RWPE1 (cell line): Measurements from ENCODE around the gene ASRGL1.

Source experiments
- CTCF ChIA-PET: fragments of 350-600 bp; sonication (Branson Sonifier 250); formaldehyde crosslinking; extraction: SDS; loops from one replicate; lab custom pipeline; 2021; lab: Yijun Ruan, JAX
- POLR2A ChIA-PET: fragments of 400-600 bp; formaldehyde crosslinking; extraction: SDS; loops from one replicate; lab custom pipeline; 2020; ENCODE audit warnings: antibody characterized with exemption; ENCODE audit not compliant: low non-redundant PET; lab: Yijun Ruan, JAX
- DNase-seq: peaks from one replicate; pipeline ENCODE4 v3.0.0; 2012; ENCODE audit warnings: low spot score
- H3K27ac ChIP-seq: fragments of 450-650 bp; 2 replicates; pipeline ENCODE4 v1.5.1; 2017
- TF ChIP-seq, protein P1 (sequence below): fragments of 450-650 bp; conservative IDR thresholded peaks from 2 replicates; pipeline ENCODE4 v1.5.1; 2017; ENCODE audit warnings: low read depth, mild to moderate bottlenecking

Gene ASRGL1

DNA sequence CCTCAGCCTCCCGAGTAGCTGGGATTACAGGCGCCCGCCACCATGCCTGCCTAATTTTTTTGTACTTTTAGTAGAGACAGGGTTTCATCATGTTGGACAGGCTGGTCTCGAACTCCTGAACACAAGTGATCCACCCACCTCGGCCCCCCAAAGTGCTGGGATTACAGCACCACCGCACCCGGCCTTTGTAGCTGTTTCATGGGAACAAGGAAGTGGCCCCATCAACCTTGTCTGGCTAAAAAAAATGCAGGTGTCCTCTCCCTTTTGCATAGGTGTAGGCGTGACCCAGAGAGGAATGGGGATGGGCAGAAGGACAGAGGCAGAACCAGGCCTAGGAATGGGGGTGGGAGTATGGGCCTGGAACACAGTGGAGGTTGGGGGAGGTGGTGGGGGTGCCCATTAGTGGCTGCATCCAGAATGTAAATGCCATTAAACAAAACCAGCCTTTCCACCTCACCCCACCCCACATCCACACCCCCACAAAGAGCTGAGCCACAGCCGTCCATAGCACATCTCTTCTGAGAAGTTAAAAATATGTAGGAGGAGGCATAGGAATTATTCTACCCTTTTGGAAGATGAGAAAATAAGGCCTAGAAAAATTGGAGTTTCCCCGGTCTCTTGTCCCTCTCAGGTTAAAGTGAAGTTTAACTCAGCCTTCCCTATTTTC is 58.8 kb downstream of the ASRGL1 start:
- ChIA-PET CTCF (interaction anchor here (0.6 to 3.0 kb wide), 7 partner anchors 16 to 165 kb away, joined by 3 to 20 read pairs (median 4); no protein-coding TSS in a partner anchor), POLR2A (interaction anchor here (0.6 kb wide), 1 partner anchor 281 kb away, joined by 6 read pairs; no protein-coding TSS in a partner anchor)
- TF ChIP-seq, protein P1, sequence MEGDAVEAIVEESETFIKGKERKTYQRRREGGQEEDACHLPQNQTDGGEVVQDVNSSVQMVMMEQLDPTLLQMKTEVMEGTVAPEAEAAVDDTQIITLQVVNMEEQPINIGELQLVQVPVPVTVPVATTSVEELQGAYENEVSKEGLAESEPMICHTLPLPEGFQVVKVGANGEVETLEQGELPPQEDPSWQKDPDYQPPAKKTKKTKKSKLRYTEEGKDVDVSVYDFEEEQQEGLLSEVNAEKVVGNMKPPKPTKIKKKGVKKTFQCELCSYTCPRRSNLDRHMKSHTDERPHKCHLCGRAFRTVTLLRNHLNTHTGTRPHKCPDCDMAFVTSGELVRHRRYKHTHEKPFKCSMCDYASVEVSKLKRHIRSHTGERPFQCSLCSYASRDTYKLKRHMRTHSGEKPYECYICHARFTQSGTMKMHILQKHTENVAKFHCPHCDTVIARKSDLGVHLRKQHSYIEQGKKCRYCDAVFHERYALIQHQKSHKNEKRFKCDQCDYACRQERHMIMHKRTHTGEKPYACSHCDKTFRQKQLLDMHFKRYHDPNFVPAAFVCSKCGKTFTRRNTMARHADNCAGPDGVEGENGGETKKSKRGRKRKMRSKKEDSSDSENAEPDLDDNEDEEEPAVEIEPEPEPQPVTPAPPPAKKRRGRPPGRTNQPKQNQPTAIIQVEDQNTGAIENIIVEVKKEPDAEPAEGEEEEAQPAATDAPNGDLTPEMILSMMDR: no peak
- DNase-seq: no peak
- H3K27ac ChIP-seq: peak overlapping the region; percentile 81

DNA sequence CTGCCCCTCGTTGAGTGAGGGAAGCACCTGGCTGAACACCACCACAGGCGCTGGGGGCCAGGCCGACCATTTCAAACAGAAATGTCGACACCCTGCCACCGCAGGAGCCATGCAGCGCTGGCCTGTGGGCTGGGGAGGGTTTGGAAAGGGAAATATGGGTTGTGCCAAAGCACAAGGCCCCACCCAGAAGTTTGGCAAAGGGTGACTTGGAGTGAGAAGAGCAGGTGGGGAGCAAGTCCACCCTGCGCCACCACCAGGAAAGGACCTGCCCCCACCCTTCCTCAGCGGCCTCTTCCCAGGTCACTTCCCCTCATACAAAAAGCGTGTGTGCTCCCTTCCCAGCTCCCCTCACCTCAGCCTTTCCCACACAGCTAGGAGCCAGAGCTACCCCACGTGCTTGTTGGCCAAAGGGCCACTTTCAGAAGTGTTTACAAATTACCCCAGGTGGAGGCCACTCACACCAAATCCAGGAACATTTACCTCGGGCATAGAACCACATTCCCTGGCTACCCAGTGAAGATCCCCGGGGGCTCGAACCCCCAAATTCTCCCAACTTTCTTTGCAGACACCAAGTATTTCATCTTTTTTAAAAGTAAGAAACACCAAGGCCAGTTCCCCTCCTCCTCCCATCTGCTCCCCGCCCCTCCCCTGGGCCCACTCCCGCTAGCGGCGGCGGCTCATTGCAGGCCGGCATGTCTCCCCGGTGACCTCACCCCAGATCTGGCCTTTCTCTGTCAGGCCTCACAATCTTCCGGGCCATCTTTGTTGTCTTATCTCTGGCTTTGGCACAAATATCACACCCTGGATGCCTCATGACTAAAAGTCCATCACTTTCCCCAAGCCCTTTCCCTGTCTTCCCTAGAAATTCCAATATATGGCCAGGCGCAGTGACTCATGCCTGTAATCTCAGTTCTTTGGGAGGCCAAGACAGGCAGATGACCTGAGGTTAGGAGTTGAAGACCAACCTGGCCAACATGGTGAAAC is 61.1 kb downstream of the ASRGL1 start:
- peak overlapping the region; percentile 78 for H3K27ac ChIP-seq
- CTCF ChIA-PET: interaction anchor here (1.1 kb wide), 1 partner anchor 162 kb away, joined by 3 read pairs; no protein-coding TSS in a partner anchor
- DNase-seq: no peak
- TF ChIP-seq, protein P1: no peak
- POLR2A ChIA-PET: no interaction called here

DNA sequence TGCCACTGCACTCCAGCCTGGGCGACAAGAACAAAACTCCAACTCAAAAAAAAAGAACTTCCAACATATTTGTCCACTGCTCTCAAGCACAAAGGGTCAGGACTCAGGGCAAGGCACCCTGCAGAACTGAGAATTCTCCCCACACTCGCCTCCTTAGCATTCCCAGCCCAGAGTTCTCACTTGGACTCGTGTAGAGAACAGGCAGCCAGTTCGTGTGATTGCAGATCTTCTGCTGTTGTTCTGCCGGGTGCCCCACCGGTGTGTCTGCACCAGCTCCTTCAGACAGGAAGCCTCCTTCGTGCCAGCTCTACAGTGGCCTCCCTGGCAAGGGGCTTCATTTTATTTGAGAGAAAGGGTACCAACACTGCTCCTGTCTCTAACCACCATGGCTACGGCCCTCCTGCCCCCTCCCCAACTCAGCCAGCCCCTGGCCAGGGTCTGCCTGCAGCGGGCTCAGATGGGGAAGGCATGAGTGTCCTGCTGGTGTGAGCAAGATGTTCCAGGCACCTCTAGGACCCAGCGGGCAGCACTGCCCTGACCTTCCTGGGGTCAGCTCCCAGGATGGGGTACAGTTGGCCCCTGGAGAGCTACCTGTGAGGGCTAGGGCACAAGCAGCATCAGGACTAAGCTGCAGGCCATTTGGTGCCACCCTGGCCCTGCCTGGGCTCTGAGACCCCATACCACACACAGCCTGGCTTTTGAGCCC is 62.1 kb downstream of the ASRGL1 start:
- no peak for DNase-seq
- ChIA-PET CTCF (interaction anchor here (0.7 to 1.2 kb wide), 3 partner anchors 18 to 161 kb away, joined by 3 to 4 read pairs (median 3); no protein-coding TSS in a partner anchor), POLR2A (no interaction called here)
- TF ChIP-seq, protein P1: no peak
- peak overlapping the region; percentile 78 for H3K27ac ChIP-seq

DNA sequence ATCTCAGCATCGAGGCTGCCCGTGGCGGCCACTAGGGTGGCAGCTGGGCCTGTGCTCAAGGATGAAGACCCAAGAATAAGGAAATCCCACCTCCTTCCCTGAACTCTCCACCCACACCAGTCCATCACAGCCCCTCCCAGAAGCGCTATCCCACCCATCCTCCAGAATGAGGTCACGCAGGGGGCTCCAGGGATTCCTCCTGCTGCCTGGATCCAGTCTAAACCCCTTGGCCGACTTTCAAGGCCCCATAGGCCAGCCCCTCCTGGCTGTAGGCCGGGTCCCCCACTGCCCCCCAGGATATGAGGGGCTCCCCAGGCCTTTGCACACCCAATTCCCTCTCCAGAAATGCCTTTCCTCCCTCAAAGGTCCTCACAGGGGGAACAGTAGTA is 62.6 kb downstream of the ASRGL1 start:
- ChIA-PET CTCF (interaction anchor here (0.7 to 1.2 kb wide), 2 partner anchors 18 to 143 kb away, joined by 3 to 4 read pairs; no protein-coding TSS in a partner anchor), POLR2A (no interaction called here)
- TF ChIP-seq, protein P1: no peak
- H3K27ac ChIP-seq: peak overlapping the region; percentile 78
- DNase-seq: no peak

DNA sequence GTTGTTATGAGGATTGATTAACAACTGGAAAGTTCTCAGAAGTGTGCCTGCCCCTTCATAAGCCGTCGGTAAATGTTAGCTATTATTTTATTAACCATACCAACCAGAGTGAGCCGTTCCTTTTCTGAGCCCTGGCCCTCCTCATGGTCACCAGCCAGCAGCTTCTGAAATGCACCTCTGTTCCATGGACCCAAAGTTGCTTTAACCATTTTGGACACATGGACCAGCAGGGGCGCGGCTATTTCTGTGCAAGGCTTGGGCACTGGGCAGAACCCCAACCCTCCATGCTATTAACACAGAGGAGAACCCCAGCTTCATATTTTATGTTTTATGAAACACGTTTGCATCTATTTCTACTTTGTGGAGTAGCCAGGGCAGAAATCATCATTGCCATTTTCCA is 63.0 kb downstream of the ASRGL1 start:
- peak overlapping the region; percentile 78 for H3K27ac ChIP-seq
- POLR2A ChIA-PET: no interaction called here
- CTCF ChIA-PET: interaction anchor here (0.6 to 1.2 kb wide), 5 partner anchors 18 to 192 kb away, joined by 3 to 5 read pairs (median 4); partner anchors contain the start of gene SCGB2A1
- TF ChIP-seq, protein P1: no peak
- no peak for DNase-seq
